HepG2 (cell line): Measurements from ENCODE around the gene JUND. TPM values are rescaled to one million over a fixed set of nuclear protein-coding genes. Genes with fewer than 3 reads are reported as not detected.

Source experiments
- ASH2L ChIP-seq: fragments of 300-600, 200-600 bp; sonication (generic); IDR thresholded peaks from 2 replicates; pipeline ENCODE4 v1.7.0; 2017; ENCODE audit warnings: low read depth, mild to moderate bottlenecking, moderate library complexity, mixed read lengths, low read length; ENCODE audit not compliant: insufficient read length
- ERF ChIP-seq: IDR thresholded peaks from 2 replicates; pipeline ENCODE4 v1.6.1; 2018; ENCODE audit warnings: missing biosample characterization, missing genetic modification reagents
- FOXP1 ChIP-seq, 2 experiments: fragments of 450-650 bp in 1 of 2; IDR thresholded peaks; 2 replicates each; pipeline ENCODE4 v1.6.1; 2017 to 2018; ENCODE audit warnings: antibody characterized with exemption in 1 of 2
- KLF11 ChIP-seq: IDR thresholded peaks from 2 replicates; pipeline ENCODE4 v1.6.1; 2016; ENCODE audit warnings: missing compliant biosample characterization
- KLF13 ChIP-seq: sonication (generic); formaldehyde crosslinking; IDR thresholded peaks from 2 replicates; pipeline ENCODE4 v1.4.0; 2020; ENCODE audit warnings: mild to moderate bottlenecking, missing genetic modification reagents
- ZNF30 ChIP-seq: sonication (generic); formaldehyde crosslinking; IDR thresholded peaks from 2 replicates; pipeline ENCODE4 v1.5.0; 2020; ENCODE audit warnings: mild to moderate bottlenecking, missing genetic modification reagents
- ZNF761 ChIP-seq: sonication (generic); formaldehyde crosslinking; conservative IDR thresholded peaks from 2 replicates; pipeline ENCODE4 v1.4.0; 2020; ENCODE audit warnings: mild to moderate bottlenecking, missing genetic modification reagents
- polyA plus RNA-seq, 8 experiments: library from polyadenylated mRNA; depleted of rRNA in 3 of 8; stranded (reverse) in 7 of 8; unstranded in 1 of 8; fragments of >200 nt; fragmentation: Illumina TruSeq in 4 of 8; extraction: Trizol in 4 of 8; gene quantifications; 2 replicates each; pipeline versions ENCODE4 v1.2.1 to v1.2.3, GENCODE V29; 2011 to 2016; ENCODE audit warnings: low read depth in 4 of 8, missing spikeins in 1 of 8, mixed read lengths in 1 of 8; ENCODE audit not compliant: insufficient read depth in 1 of 8
- total RNA-seq, 5 experiments: library from RNA; depleted of rRNA; stranded (reverse); fragments of >200 nt; fragmentation: Illumina TruSeq; extraction: Trizol; gene quantifications; 2 replicates each; pipeline ENCODE4 v1.2.3, GENCODE V29; 2016; ENCODE audit warnings: low read depth in 1 of 5
- TF ChIP-seq, protein P1 (sequence below): sonication (generic); formaldehyde crosslinking; IDR thresholded peaks from 2 replicates; pipeline ENCODE4 v1.4.0; 2020; ENCODE audit warnings: missing genetic modification reagents
- TF ChIP-seq, protein P2 (sequence below), 2 experiments: fragments of 450-650 bp in 1 of 2; sonication (generic) in 1 of 2; formaldehyde crosslinking in 1 of 2; IDR thresholded peaks; 2 replicates each; pipeline versions ENCODE4 v1.6.1 to v1.8.0; 2016 to 2022; ENCODE audit warnings: antibody characterized with exemption in 1 of 2, mild to moderate bottlenecking in 1 of 2, missing genetic modification reagents in 1 of 2
- TF ChIP-seq, protein P3 (sequence below): fragments of 450-650 bp; IDR thresholded peaks from 2 replicates; pipeline ENCODE4 v1.6.1; 2017

The JUND gene
- total and polyA plus RNA-seq, 2 of the 13 experiments (the other 11 are each of a cell fraction or from before 2014, with no cell fraction given) = 41.2 to 59.8 TPM

DNA sequence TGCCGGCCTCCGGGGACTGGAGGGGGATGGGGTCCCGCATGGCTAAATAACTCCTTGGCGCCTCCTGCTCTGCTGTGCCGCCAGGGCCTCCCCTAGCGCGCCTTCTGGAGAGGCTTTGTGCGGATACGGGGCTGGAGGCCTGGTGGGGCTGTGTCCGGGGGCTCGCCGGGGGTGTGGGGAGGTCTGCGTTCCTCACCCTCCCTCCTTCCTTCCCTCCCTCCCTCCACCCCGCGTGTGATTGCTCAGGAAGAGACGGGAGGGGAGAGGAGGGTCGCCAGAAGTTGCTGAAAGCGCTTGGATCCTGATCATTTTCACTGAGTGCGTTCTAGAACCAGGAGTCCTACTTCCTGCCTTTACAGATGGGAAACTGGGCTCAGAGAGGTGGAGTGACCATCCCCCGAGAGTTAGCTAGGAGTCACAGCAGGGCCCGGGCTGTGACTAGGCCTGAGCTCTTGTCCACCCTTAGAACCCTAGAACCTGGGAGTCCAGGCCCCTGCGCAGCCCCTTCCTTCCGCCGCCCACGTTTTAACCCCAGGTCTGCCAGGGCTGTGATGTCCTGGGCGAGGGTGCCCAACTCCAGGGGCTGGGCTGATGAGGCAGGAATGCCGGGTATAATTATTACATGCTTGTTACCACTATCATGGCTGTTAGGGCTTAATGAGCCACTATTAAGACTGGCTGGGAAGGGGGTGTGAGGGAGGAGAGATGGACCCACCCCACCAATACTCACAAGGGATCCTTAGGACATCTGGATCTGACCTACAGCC, 782 bp upstream of the JUND start (continued):
- TF ChIP-seq, protein P1, sequence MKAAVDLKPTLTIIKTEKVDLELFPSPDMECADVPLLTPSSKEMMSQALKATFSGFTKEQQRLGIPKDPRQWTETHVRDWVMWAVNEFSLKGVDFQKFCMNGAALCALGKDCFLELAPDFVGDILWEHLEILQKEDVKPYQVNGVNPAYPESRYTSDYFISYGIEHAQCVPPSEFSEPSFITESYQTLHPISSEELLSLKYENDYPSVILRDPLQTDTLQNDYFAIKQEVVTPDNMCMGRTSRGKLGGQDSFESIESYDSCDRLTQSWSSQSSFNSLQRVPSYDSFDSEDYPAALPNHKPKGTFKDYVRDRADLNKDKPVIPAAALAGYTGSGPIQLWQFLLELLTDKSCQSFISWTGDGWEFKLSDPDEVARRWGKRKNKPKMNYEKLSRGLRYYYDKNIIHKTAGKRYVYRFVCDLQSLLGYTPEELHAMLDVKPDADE (CRISPR knock-in tag) = no peak
- TF ChIP-seq KLF13 (no peak), ERF (CRISPR knock-in tag) (no peak), ASH2L (peak; percentile 34), ZNF30 (0 out of 2 replicates have a peak, but pooled peaks have one; percentile 68), FOXP1 (IDR thresholded peaks at IDR 0.05) (no peak), FOXP1 (CRISPR knock-in tag; IDR thresholded peaks at IDR 0.05) (peak; percentile 5; the same call in 1 of the 2 replicates), KLF11 (CRISPR knock-in tag) (no peak), ZNF761 (CRISPR knock-in tag) (no peak)
- TF ChIP-seq, protein P2, sequence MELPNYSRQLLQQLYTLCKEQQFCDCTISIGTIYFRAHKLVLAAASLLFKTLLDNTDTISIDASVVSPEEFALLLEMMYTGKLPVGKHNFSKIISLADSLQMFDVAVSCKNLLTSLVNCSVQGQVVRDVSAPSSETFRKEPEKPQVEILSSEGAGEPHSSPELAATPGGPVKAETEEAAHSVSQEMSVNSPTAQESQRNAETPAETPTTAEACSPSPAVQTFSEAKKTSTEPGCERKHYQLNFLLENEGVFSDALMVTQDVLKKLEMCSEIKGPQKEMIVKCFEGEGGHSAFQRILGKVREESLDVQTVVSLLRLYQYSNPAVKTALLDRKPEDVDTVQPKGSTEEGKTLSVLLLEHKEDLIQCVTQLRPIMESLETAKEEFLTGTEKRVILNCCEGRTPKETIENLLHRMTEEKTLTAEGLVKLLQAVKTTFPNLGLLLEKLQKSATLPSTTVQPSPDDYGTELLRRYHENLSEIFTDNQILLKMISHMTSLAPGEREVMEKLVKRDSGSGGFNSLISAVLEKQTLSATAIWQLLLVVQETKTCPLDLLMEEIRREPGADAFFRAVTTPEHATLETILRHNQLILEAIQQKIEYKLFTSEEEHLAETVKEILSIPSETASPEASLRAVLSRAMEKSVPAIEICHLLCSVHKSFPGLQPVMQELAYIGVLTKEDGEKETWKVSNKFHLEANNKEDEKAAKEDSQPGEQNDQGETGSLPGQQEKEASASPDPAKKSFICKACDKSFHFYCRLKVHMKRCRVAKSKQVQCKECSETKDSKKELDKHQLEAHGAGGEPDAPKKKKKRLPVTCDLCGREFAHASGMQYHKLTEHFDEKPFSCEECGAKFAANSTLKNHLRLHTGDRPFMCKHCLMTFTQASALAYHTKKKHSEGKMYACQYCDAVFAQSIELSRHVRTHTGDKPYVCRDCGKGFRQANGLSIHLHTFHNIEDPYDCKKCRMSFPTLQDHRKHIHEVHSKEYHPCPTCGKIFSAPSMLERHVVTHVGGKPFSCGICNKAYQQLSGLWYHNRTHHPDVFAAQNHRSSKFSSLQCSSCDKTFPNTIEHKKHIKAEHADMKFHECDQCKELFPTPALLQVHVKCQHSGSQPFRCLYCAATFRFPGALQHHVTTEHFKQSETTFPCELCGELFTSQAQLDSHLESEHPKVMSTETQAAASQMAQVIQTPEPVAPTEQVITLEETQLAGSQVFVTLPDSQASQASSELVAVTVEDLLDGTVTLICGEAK (IDR thresholded peaks at IDR 0.05) = no peak
- TF ChIP-seq, protein P2 (CRISPR knock-in tag; IDR thresholded peaks at IDR 0.05) = no peak
- TF ChIP-seq, protein P3, sequence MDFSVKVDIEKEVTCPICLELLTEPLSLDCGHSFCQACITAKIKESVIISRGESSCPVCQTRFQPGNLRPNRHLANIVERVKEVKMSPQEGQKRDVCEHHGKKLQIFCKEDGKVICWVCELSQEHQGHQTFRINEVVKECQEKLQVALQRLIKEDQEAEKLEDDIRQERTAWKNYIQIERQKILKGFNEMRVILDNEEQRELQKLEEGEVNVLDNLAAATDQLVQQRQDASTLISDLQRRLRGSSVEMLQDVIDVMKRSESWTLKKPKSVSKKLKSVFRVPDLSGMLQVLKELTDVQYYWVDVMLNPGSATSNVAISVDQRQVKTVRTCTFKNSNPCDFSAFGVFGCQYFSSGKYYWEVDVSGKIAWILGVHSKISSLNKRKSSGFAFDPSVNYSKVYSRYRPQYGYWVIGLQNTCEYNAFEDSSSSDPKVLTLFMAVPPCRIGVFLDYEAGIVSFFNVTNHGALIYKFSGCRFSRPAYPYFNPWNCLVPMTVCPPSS = no peak
